ENCODE measurements around the gene ASCL2. TPM values are rescaled to one million over a fixed set of nuclear protein-coding genes. Genes with fewer than 3 reads are reported as not detected.
"Not testable (repeated sequence)": the region's sequence is repeated elsewhere in the genome, so short reads cannot be mapped to it uniquely, and the experiment has no call there.

ASCL2 gene
- total RNA-seq, 1 donor from 2014 or later = 0.16 TPM

DNA sequence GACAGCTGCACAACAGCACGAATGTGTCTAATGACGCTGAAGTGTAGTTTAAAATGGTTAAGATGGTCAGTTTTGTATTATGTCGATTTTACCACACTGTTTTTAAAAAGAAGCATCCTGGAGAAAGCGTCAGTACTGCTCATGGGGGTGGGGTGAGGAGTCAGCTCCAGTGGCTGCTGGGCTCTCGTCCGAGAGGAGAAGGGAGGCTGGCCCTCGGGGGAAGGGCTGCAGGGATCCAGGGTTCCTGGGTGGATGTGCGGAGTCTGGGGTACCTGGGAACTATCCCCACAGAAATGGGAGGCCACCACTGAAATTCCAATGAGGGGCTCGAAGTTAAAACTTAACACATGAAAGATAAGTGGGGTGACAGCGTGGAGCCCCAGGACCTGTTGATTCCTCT is 19.5 kb upstream of the ASCL2 start:
- H3K4me1 Mint-ChIP-seq = peaks cover 13% of the 10 kb centered on the region
- TF ChIP-seq, protein P1, sequence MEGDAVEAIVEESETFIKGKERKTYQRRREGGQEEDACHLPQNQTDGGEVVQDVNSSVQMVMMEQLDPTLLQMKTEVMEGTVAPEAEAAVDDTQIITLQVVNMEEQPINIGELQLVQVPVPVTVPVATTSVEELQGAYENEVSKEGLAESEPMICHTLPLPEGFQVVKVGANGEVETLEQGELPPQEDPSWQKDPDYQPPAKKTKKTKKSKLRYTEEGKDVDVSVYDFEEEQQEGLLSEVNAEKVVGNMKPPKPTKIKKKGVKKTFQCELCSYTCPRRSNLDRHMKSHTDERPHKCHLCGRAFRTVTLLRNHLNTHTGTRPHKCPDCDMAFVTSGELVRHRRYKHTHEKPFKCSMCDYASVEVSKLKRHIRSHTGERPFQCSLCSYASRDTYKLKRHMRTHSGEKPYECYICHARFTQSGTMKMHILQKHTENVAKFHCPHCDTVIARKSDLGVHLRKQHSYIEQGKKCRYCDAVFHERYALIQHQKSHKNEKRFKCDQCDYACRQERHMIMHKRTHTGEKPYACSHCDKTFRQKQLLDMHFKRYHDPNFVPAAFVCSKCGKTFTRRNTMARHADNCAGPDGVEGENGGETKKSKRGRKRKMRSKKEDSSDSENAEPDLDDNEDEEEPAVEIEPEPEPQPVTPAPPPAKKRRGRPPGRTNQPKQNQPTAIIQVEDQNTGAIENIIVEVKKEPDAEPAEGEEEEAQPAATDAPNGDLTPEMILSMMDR (conservative IDR thresholded peaks at IDR 0.05) = no peak
- H3K4me3 Mint-ChIP-seq = no peak overlapping the region
- no peak for DNase-seq (ENCODE audit: low read depth, low spot score)
- no peaks in the 10 kb centered on the region for H3K9me3 Mint-ChIP-seq
- peak overlapping the region; percentile 58 for H3K27ac Mint-ChIP-seq (ENCODE audit: unreplicated experiment)
- H3K27me3 Mint-ChIP-seq (ENCODE audit: low read depth) = peaks cover 24% of the 10 kb centered on the region
- no peaks in the 10 kb centered on the region for H3K36me3 Mint-ChIP-seq (ENCODE audit: low read depth)

DNA sequence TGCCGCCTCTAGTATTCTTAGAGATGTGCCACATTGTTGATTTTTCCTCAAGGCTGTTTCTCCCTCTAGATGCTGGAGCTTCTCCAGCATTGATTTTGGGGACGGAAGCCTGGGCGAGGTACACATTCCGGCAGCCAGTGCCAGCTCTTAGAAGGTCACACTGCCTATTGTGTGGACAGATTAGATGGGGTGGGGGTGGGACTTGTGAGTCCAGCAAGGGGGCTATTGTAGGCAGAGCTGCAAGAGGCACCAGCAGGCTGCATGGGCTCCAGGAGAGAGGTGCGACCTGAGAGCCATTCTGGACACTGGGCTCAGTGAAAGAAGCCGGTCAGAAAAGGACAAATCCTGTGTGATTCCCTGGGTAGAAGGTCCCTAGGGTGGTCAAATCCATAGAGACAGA is 19.0 kb upstream of the ASCL2 start:
- Mint-ChIP-seq H3K27me3 (ENCODE audit: low read depth) (peaks cover 24% of the 10 kb centered on the region), H3K4me3 (no peak overlapping the region), H3K27ac (ENCODE audit: unreplicated experiment) (no peak overlapping the region), H3K4me1 (peaks cover 13% of the 10 kb centered on the region), H3K9me3 (no peaks in the 10 kb centered on the region), H3K36me3 (ENCODE audit: low read depth) (no peaks in the 10 kb centered on the region)
- no peak for DNase-seq (ENCODE audit: low read depth, low spot score)
- TF ChIP-seq, protein P1 (conservative IDR thresholded peaks at IDR 0.05) = no peak

DNA sequence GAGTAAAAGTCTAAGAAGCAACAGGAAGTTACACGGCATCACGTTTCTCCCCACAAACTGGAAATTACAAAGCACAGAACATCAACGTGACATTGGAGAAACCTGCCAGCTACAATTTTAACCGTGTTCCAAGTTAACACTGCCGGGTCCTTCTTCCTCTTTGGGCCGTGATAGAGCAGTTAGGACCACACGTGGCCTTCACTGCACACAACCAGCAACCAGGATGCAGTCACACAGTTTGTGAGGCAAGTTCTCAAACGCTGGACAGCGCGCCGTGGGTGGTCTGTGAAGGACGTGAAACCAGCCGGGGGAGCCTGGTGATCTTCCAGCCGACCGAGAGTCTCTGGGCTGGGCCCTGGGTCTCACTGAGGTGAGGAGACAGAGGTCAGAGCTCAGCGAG is 16.7 kb upstream of the ASCL2 start:
- Mint-ChIP-seq H3K4me3 (no peak overlapping the region), H3K4me1 (peaks cover 13% of the 10 kb centered on the region), H3K9me3 (peaks cover 2% of the 10 kb centered on the region), H3K27ac (ENCODE audit: unreplicated experiment) (no peak overlapping the region), H3K27me3 (ENCODE audit: low read depth) (peaks cover 21% of the 10 kb centered on the region), H3K36me3 (ENCODE audit: low read depth) (no peaks in the 10 kb centered on the region)
- TF ChIP-seq, protein P1 (conservative IDR thresholded peaks at IDR 0.05) = no peak
- DNase-seq (ENCODE audit: low read depth, low spot score) = no peak

DNA sequence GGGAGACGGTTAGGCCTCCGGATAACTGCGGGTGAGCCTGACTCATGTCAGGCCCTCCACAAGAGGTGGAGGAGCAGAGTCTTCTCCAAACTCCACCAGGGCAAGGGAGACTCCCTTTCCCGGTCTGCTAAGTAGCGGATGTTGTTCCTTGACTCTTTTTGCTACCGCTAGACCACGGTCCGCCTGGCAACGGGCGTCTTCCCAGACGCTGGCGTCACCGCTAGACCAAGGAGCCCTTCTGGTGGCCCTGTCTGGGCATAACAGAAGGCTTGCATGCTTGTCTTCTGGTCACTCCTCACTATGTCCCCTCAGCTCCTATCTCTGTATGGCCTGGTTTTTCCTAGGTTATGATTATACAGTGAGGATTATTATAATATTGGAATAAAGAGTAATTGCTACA is 16.0 kb upstream of the ASCL2 start:
- not testable (repeated sequence) for H3K36me3 Mint-ChIP-seq (ENCODE audit: low read depth); H3K4me3 Mint-ChIP-seq; H3K27ac Mint-ChIP-seq (ENCODE audit: unreplicated experiment); DNase-seq (ENCODE audit: low read depth, low spot score); H3K9me3 Mint-ChIP-seq
- Mint-ChIP-seq H3K27me3 (ENCODE audit: low read depth) (peaks cover 24% of the 10 kb centered on the region), H3K4me1 (peaks cover 13% of the 10 kb centered on the region)

DNA sequence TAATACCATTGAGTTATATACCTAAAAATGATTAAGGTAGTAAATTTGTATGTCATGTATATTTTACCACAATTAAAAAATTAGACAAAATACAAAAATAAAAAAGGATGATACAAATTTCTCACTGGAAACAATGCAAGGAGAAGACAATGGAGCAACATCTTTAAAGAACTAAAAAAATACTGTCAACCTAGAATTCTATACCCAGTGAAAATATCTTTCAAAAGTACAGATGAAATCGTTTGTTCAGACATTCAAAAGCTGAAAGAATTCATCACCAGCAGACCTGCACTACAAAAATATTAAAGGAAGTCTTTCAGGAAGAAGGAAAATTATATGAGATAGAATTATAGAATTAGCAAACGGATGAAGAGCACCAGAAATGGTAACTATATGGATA is 9.8 kb upstream of the ASCL2 start:
- H3K9me3 Mint-ChIP-seq = peaks cover 10% of the 10 kb centered on the region

DNA sequence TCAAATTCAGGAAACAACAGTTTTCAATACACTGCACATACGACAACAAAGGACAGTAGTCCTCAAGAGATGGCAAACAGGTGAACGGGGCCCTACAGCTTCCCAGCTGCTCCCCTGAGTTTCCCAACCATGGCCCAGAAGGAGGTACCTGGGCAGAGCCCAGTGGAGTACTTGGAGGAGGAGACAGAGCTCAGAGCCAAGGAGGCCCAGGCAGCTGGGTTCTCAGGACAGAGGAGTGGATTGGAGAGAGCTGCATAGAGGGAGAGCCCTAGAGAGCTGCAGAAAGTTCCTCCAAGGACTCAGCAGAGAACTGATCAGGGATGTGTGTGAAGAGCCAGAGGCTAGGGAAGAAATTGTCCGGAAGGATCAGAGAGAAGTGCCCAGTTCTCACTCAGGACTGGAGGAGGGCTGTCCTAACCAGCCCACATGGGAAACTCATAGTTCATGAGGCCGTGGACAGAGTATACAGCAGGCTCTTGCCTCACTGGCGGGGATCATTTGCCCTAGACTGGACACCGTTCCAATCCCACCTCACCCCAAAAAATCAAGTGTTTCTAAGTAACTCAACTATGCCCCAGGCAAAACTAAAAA is 7.6 kb upstream of the ASCL2 start:
- TF ChIP-seq, protein P1 (conservative IDR thresholded peaks at IDR 0.05) = no peak
- peaks cover 4% of the 10 kb centered on the region for H3K36me3 Mint-ChIP-seq (ENCODE audit: low read depth)
- no peak overlapping the region for H3K27ac Mint-ChIP-seq (ENCODE audit: unreplicated experiment)
- no peak overlapping the region for H3K4me3 Mint-ChIP-seq
- DNase-seq (ENCODE audit: low read depth, low spot score) = no peak
- no peaks in the 10 kb centered on the region for H3K4me1 Mint-ChIP-seq
- peaks cover 10% of the 10 kb centered on the region for H3K9me3 Mint-ChIP-seq
- H3K27me3 Mint-ChIP-seq (ENCODE audit: low read depth) = peaks cover 27% of the 10 kb centered on the region

More for the DNA sequence above, 9.8 kb upstream of the ASCL2 start:
- Mint-ChIP-seq H3K27me3 (ENCODE audit: low read depth) (peaks cover 10% of the 10 kb centered on the region), H3K27ac (ENCODE audit: unreplicated experiment) (no peak overlapping the region), H3K4me3 (no peak overlapping the region), H3K36me3 (ENCODE audit: low read depth) (peaks cover 4% of the 10 kb centered on the region), H3K4me1 (no peaks in the 10 kb centered on the region)
- TF ChIP-seq, protein P1 (conservative IDR thresholded peaks at IDR 0.05) = no peak
- DNase-seq (ENCODE audit: low read depth, low spot score) = no peak

Data from neural crest cell (in vitro differentiated cells).